Psoas muscle (tissue), 8 donors: ENCODE results near the gene TBATA. TPM values are rescaled to one million over a fixed set of nuclear protein-coding genes. Genes with fewer than 3 reads are reported as not detected.

Experiments used
- ATAC-seq, 4 donors: fragments of 200-7000 bp; cut with Tn5 transposase; one replicate each; pipeline ENCODE4 v1.9.1; 2020; ENCODE audit warnings: moderate library complexity in 3 of 4, mild to moderate bottlenecking in 2 of 4
- DNase-seq, 2 donors: peaks; one replicate each; pipeline ENCODE4 v3.0.0-alpha.2; 2020
- H3K27ac ChIP-seq: fragments of 200-600 bp; one replicate; pipeline ENCODE4 v1.8.0; 2022
- H3K27me3 ChIP-seq, 3 donors: fragments of 200-600 bp in 1 of 3; one replicate each; pipeline versions ENCODE4 v1.6.1 to v1.8.0; 2013 to 2022; ENCODE audit warnings: low read length in 2 of 3, mild to moderate bottlenecking in 2 of 3, moderate library complexity in 1 of 3; ENCODE audit not compliant: insufficient read depth in 3 of 3
- H3K36me3 ChIP-seq, 2 donors: fragments of 200-600 bp in 1 of 2; one replicate each; pipeline versions ENCODE4 v1.6.1 to v1.8.0; 2013 to 2022; ENCODE audit warnings: low read depth in 1 of 2, mild to moderate bottlenecking in 1 of 2, moderate library complexity in 1 of 2; ENCODE audit not compliant: insufficient read depth in 1 of 2
- H3K4me1 ChIP-seq: fragments of 200-600 bp; one replicate; pipeline ENCODE4 v1.8.0; 2022
- H3K4me3 ChIP-seq: fragments of 200-600 bp; one replicate; pipeline ENCODE4 v1.8.0; 2022; ENCODE audit warnings: mild to moderate bottlenecking
- H3K9me3 ChIP-seq: fragments of 200-600 bp; one replicate; pipeline ENCODE4 v1.8.0; 2022
- CTCF ChIP-seq: fragments of 200-600 bp; IDR thresholded peaks from one replicate; pipeline ENCODE4 v1.8.0; 2022; ENCODE audit warnings: antibody characterized with exemption
- WGBS, 3 donors: extraction: QIAGEN DNeasy Blood & Tissue Kit; methylation state at CpG; one replicate each; pipeline versions ENCODE4 v1.1.6 to v1.1.7; 2013; 5-methylcytosine and 5-hydroxymethylcytosine counted together
- intact Hi-C, 2 donors: fragments of 100-400 bp; cut with DNase I; formaldehyde crosslinking; loops; one replicate each; pipeline versions ENCODE4 v1.11.0 to v1.14.2; 2022
- polyA plus RNA-seq, 3 donors: library from polyadenylated mRNA; stranded (reverse); fragments of 200-250 nt; gene quantifications; one replicate each; pipeline ENCODE4 v1.2.3, GENCODE V29; 2013
- total RNA-seq, 4 donors: library from RNA; stranded (reverse); fragmentation: NEBNext Ultra II Directional in 2 of 4; extraction: Animal tissue kit (Norgen Biotek cat#: 25700) in 2 of 4; gene quantifications; one replicate each; pipeline versions ENCODE4 v1.2.1 to v1.2.4, GENCODE V29; 2021 to 2023
- donor health status: healthy with polysubstance abuse.
- donor health status: DM: no; HTN: no; CAD: no; lungs with moderate emphysema.
- donor health status: Bipolar disorder and iron deficiency.
- donor health status: healthy.
- donor health status: DM: yes; HTN: yes; CAD: no.
- donor health status: DM: no; HTN: no; CAD: no.
- donor health status: DM: no; HTN: no; CAD: no.
- donor health status: DM: yes; HTN: yes; CAD: no.

TBATA gene
- total and polyA plus RNA-seq, 7 donors, result not detected

- intact Hi-C loops, result no loop called here
- no peak overlapping the region for H3K27ac ChIP-seq
- 73 to 83% (median 78%) methylated on average over 14 of the region's 14 CpGs for WGBS, 3 donors
- DNase-seq (no peak), ATAC-seq (no peak)
- H3K27me3 ChIP-seq, result no peaks in the 10 kb centered on the region
- H3K36me3 ChIP-seq, result no peaks in the 10 kb centered on the region
- TF ChIP-seq CTCF, result no peak
- no peaks in the 10 kb centered on the region for H3K9me3 ChIP-seq
- no peak overlapping the region for H3K4me3 ChIP-seq
- no peaks in the 10 kb centered on the region for H3K4me1 ChIP-seq
These were observed 10.1 kb downstream of the TBATA start for GRCh38 chr10:70774810-70775678.

- Histone ChIP-seq H3K36me3 (no peaks in the 10 kb centered on the region), H3K27me3 (no peaks in the 10 kb centered on the region), H3K27ac (no peak overlapping the region), H3K9me3 (no peaks in the 10 kb centered on the region), H3K4me1 (no peaks in the 10 kb centered on the region), H3K4me3 (no peak overlapping the region)
- WGBS, 3 donors, result 87 to 92% (median 90%) methylated on average over 14 of the region's 14 CpGs
- ATAC-seq (no peak), DNase-seq (no peak)
- no peak for TF ChIP-seq CTCF
- intact Hi-C loops, result no loop called here
These were observed 11.0 kb downstream of the TBATA start for GRCh38 chr10:70773965-70774809.

- DNase-seq (no peak), ATAC-seq (no peak)
- no peaks in the 10 kb centered on the region for H3K4me1 ChIP-seq
- 83 to 94% (median 84%) methylated on average over 9 of the region's 9 CpGs for WGBS, 3 donors
- TF ChIP-seq CTCF, result no peak
- intact Hi-C loops, result no loop called here
- no peak overlapping the region for H3K27ac ChIP-seq
- no peaks in the 10 kb centered on the region for H3K9me3 ChIP-seq
- H3K4me3 ChIP-seq, result no peak overlapping the region
- no peaks in the 10 kb centered on the region for H3K27me3 ChIP-seq
- H3K36me3 ChIP-seq, result no peaks in the 10 kb centered on the region
These were observed 11.7 kb downstream of the TBATA start for GRCh38 chr10:70773461-70773860.

GRCh38 chr10:70772627-70773026 is 12.6 kb downstream of the TBATA start:
- TF ChIP-seq CTCF, result no peak
- no peaks in the 10 kb centered on the region for H3K36me3 ChIP-seq
- H3K4me1 ChIP-seq, result no peaks in the 10 kb centered on the region
- WGBS, 3 donors, result 90 to 92% (median 91%) methylated on average over 4 of the region's 4 CpGs
- no peak overlapping the region for H3K27ac ChIP-seq
- no peaks in the 10 kb centered on the region for H3K9me3 ChIP-seq
- no peak overlapping the region for H3K4me3 ChIP-seq
- intact Hi-C loops, result no loop called here
- DNase-seq (no peak), ATAC-seq (no peak)
- H3K27me3 ChIP-seq, result no peaks in the 10 kb centered on the region
